NCI-H2107 treated with DMSO at 0.1 percent for 48 hours (cell line): ENCODE measurements around the gene ECI1.
"Not testable (repeated sequence)": the region's sequence is repeated elsewhere in the genome, so short reads cannot be mapped to it uniquely, and the experiment has no call there.

Experiments
- DNase-seq: peaks from one replicate; lab custom pipeline; 2025; ENCODE audit not compliant: unreplicated experiment; lab: John Stamatoyannopoulos, UW

ECI1 gene

GRCh38 chr16:2280461-2280860, 29.1 kb upstream of the ECI1 start:
- DNase-seq: no peak

- DNase-seq: no peak
Measured at GRCh38 chr16:2278956-2279800, 27.8 kb upstream of the ECI1 start.

GRCh38 chr16:2278272-2278608, 26.9 kb upstream of the ECI1 start:
- DNase-seq: no peak

GRCh38 chr16:2277466-2278271, 26.3 kb upstream of the ECI1 start:
- DNase-seq: no peak

- DNase-seq: no peak
Measured at GRCh38 chr16:2276368-2277195, 25.2 kb upstream of the ECI1 start.

- DNase-seq: no peak
Measured at GRCh38 chr16:2275476-2276367, 24.3 kb upstream of the ECI1 start.

GRCh38 chr16:2273931-2274330, 22.5 kb upstream of the ECI1 start:
- DNase-seq: no peak

- DNase-seq: no peak
Measured at GRCh38 chr16:2273484-2273883, 22.1 kb upstream of the ECI1 start.

GRCh38 chr16:2271848-2272461, 20.6 kb upstream of the ECI1 start:
- DNase-seq: no peak

GRCh38 chr16:2270588-2271470, 19.4 kb upstream of the ECI1 start:
- DNase-seq: no peak

- DNase-seq: no peak
Measured at GRCh38 chr16:2270070-2270462, 18.7 kb upstream of the ECI1 start.

- peak; percentile 86 for DNase-seq
Measured at GRCh38 chr16:2267913-2268666, 16.7 kb upstream of the ECI1 start, which contains the start of gene RNPS1. TSS of gene RNPS1 (minus strand) at chr16:2268126. CDS start at chr16:2264643, 3,483 bp downstream.

- DNase-seq: not testable (repeated sequence)
Measured at GRCh38 chr16:2267505-2267912, 16.1 kb upstream of the ECI1 start.

- not testable (repeated sequence) for DNase-seq
Measured at GRCh38 chr16:2266887-2267286, 15.5 kb upstream of the ECI1 start.

- not testable (repeated sequence) for DNase-seq
Measured at GRCh38 chr16:2263026-2263425, 11.6 kb upstream of the ECI1 start.

GRCh38 chr16:2260250-2260649, 8.9 kb upstream of the ECI1 start:
- DNase-seq: no peak

GRCh38 chr16:2258530-2258929, 7.1 kb upstream of the ECI1 start:
- not testable (repeated sequence) for DNase-seq

GRCh38 chr16:2257726-2258125, 6.3 kb upstream of the ECI1 start:
- no peak for DNase-seq
